ENCODE measurements around the gene MYO15A.

- no peak for TF ChIP-seq YY1 (IDR thresholded peaks at IDR 0.05; ENCODE audit: insufficient read depth, insufficient read length)
- no peak for TF ChIP-seq ZNF274 (IDR thresholded peaks at IDR 0.05; ENCODE audit: low read depth, low read length)
Observed at GRCh38 chr17:18224387-18225120, 116.0 kb downstream of the MYO15A start.
